ENCODE measurements around the gene ARVCF. TPM values are rescaled to one million over a fixed set of nuclear protein-coding genes. Genes with fewer than 3 reads are reported as not detected.

The ARVCF gene
- total and polyA plus RNA-seq, 9 of the 15 experiments (the other 6 are each of a cell fraction or from before 2014, with no cell fraction given) = 0.03 to 97.4 (median 15.6) TPM

- TF ChIP-seq GTF2F1 (IDR thresholded peaks at IDR 0.05; ENCODE audit: low read depth, low read length) = 0 out of 2 replicates have a peak, but pooled peaks have one; percentile 30
- no peak for TF ChIP-seq BCL6 (CRISPR knock-in tag; IDR thresholded peaks at IDR 0.05)
- TF ChIP-seq CLOCK (CRISPR knock-in tag; IDR thresholded peaks at IDR 0.05; ENCODE audit: borderline replicate concordance) = peak; percentile 33; the same call in 1 of the 2 replicates
- no peak for TF ChIP-seq ZNF197 (CRISPR knock-in tag; IDR thresholded peaks at IDR 0.05; ENCODE audit: low read depth)
- TF ChIP-seq ELK3 (CRISPR knock-in tag; IDR thresholded peaks at IDR 0.05) = no peak
- no peak for TF ChIP-seq OTX1 (CRISPR knock-in tag; IDR thresholded peaks at IDR 0.05)
- no peak for TF ChIP-seq HDAC1 (IDR thresholded peaks at IDR 0.05)
- TF ChIP-seq EGR1 (conservative IDR thresholded peaks at IDR 0.05) = peak; percentile 26; the same call in 1 of the 2 replicates
- TF ChIP-seq ZNF79 (CRISPR knock-in tag; IDR thresholded peaks at IDR 0.05; ENCODE audit: low read depth) = no peak
- TF ChIP-seq E2F3 (CRISPR knock-in tag; IDR thresholded peaks at IDR 0.05) = 0 out of 2 replicates have a peak, but pooled peaks have one; percentile 57
- no peak for TF ChIP-seq CBFB (CRISPR knock-in tag; IDR thresholded peaks at IDR 0.05)
- TF ChIP-seq SRF (CRISPR knock-in tag; IDR thresholded peaks at IDR 0.05) = 0 out of 4 replicates have a peak, but pooled peaks of 1 of the 2 experiments have one; percentile 38
- TF ChIP-seq PHTF2 (CRISPR knock-in tag; IDR thresholded peaks at IDR 0.05) = no peak
- TF ChIP-seq NR4A1 (CRISPR knock-in tag; IDR thresholded peaks at IDR 0.05) = peak; percentile 82
- no peak for TF ChIP-seq NR4A1 (tag; IDR thresholded peaks at IDR 0.05)
- no peak for TF ChIP-seq KLF1 (tag; IDR thresholded peaks at IDR 0.05)
- no peak for TF ChIP-seq HIVEP1 (CRISPR knock-in tag; IDR thresholded peaks at IDR 0.05)
Observed at GRCh38 chr22:20009018-20009491, 7.6 kb downstream of the ARVCF start (continued).

Data from K562 (cell line).